ENCODE measurements around the gene MLIP. TPM values are rescaled to one million over a fixed set of nuclear protein-coding genes. Genes with fewer than 3 reads are reported as not detected.

The MLIP gene
- total and polyA plus RNA-seq, 8 donors: 0.09 to 0.70 (median 0.23) TPM

- intact Hi-C loops (cut with DNase I): no loop called here
- no peak overlapping the region for H3K4me3 ChIP-seq
- H3K4me1 ChIP-seq: no peaks in the 10 kb centered on the region
- H3K36me3 ChIP-seq: no peaks in the 10 kb centered on the region
- no peaks in the 10 kb centered on the region for H3K9me3 ChIP-seq
- H3K27ac ChIP-seq: no peak overlapping the region
- DNase-seq (no peak), ATAC-seq (no peak)
- H3K27me3 ChIP-seq: no peaks in the 10 kb centered on the region
- TF ChIP-seq CTCF (IDR thresholded peaks at IDR 0.05): no peak
Measured at GRCh38 chr6:54310377-54311152, 199.3 kb downstream of the MLIP start.

- no peaks in the 10 kb centered on the region for H3K27me3 ChIP-seq
- H3K9me3 ChIP-seq: no peaks in the 10 kb centered on the region
- H3K4me1 ChIP-seq: no peaks in the 10 kb centered on the region
- DNase-seq (no peak), ATAC-seq (no peak)
- intact Hi-C loops (cut with DNase I): no loop called here
- no peak for TF ChIP-seq CTCF (IDR thresholded peaks at IDR 0.05)
- no peak overlapping the region for H3K4me3 ChIP-seq
- no peak overlapping the region for H3K27ac ChIP-seq
- no peaks in the 10 kb centered on the region for H3K36me3 ChIP-seq
Measured at GRCh38 chr6:54315656-54316055, 204.4 kb downstream of the MLIP start.

Other genes with a start within 250 kb of the MLIP start
- not detected for gene TINAG, start 197.0 kb downstream of the MLIP start, total RNA-seq
- gene TINAG, start 197.0 kb downstream of the MLIP start, polyA plus RNA-seq (ENCODE audit: insufficient read length in 6 of 6): under 1 TPM in 1 of 6 donors, not detected in 5; 0.24 TPM